OCI-LY7 (cell line): ENCODE measurements around the gene TMEM158.

Source experiments
- CTCF ChIP-seq: fragments of 200-600 bp; sonication (generic); conservative IDR thresholded peaks from 2 replicates; pipeline ENCODE4 v1.5.1; 2014; ENCODE audit warnings: mild to moderate bottlenecking, antibody characterized with exemption, low read length, moderate library complexity, mixed read lengths
- EZH2phosphoT487 ChIP-seq: fragments of 200-600 bp; sonication (generic); IDR thresholded peaks from 2 replicates; pipeline ENCODE4 v1.6.1; 2018; ENCODE audit warnings: low read depth, borderline replicate concordance, mild to moderate bottlenecking, mixed run types, antibody characterized with exemption, low read length, moderate library complexity, mixed read lengths

DNA sequence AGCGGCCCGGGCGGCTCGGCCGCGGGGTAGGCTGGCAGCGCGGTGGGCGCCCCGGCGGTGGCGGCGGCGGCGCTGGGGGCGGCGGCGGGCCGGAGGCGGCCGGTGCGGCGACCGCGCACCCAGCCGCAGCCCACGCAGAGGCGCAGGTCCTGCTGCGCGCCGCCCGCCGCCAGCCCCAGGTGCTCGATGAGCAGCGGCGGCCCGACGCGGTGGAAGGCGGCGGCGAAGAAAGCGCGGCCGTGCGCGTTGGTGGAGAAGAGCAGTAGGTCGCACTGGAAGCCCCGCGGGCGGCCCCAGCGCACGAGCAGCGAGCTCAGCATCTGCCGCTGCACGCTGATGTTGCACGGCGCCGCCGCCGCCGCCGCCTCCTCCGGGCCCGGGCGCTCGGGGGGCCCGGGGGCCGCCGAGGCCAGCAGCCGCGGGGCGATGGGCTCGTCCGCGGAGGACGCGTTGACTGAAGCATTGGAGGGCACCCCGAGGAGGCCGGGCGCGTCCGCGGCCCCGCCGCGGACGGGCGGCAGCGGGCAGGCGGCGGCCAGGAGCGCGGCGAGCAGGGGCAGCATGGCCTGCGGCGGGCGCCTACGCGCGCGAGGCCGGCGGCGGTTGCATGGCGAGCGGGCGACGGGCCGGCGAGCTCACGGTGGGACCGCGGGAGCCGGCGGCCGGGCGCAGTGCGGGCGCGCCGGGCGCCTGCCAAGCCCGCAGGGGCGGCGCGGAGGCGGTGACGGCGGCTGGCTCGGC, 452 bp downstream of the TMEM158 start:
- TF ChIP-seq CTCF: no peak
- TF ChIP-seq EZH2phosphoT487: no peak
